ENCODE data around the gene ARHGEF7.

DNA sequence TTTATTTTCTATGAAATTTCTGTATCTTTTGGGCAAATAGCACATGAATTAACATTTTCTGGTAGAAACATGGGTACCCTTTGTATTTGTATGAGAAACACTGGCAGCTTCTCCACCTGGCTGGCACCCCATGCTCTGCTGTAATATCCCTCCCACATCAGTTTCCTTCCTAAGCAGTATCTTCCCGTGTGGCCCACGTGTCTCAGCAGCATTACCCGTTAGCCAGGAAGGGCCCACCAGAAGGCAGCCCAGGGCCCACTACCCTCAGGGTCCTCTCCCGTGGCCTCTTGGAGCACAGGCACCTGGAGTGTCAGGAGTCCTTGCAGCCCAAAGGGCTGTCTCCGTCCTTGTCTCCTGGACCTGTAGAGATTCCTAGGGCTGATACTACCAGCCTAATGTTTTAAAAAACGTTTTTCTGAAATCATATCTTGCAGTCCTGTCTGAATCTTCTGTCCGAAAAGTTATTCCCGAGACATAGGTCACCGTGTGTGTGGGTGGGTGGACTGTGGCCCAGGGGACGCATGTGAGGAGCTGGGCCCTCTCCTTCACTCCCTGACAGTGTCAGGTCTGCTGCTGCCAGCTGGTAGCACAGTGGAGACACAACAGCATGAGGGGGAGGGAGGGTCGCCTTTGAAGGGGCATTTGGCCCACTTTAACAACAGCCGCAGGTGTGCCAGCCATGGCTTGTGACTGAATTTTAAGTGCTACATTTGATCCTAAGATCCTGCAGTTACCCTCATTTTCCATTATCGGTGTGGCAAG is 183.3 kb downstream of the ARHGEF7 start:
- TF ChIP-seq, protein P1, sequence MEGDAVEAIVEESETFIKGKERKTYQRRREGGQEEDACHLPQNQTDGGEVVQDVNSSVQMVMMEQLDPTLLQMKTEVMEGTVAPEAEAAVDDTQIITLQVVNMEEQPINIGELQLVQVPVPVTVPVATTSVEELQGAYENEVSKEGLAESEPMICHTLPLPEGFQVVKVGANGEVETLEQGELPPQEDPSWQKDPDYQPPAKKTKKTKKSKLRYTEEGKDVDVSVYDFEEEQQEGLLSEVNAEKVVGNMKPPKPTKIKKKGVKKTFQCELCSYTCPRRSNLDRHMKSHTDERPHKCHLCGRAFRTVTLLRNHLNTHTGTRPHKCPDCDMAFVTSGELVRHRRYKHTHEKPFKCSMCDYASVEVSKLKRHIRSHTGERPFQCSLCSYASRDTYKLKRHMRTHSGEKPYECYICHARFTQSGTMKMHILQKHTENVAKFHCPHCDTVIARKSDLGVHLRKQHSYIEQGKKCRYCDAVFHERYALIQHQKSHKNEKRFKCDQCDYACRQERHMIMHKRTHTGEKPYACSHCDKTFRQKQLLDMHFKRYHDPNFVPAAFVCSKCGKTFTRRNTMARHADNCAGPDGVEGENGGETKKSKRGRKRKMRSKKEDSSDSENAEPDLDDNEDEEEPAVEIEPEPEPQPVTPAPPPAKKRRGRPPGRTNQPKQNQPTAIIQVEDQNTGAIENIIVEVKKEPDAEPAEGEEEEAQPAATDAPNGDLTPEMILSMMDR (conservative IDR thresholded peaks at IDR 0.05; ENCODE audit: low read depth in 2 of 2): no peak
- TF ChIP-seq EZH2 (IDR thresholded peaks at IDR 0.05; ENCODE audit: low read depth, unreplicated experiment): no peak
- TF ChIP-seq POLR2AphosphoS5 (IDR thresholded peaks at IDR 0.05; ENCODE audit: low read depth): no peak
- no peak for TF ChIP-seq CREB1 (CRISPR knock-in tag; IDR thresholded peaks at IDR 0.05; ENCODE audit: low read depth)
- TF ChIP-seq JUNB (IDR thresholded peaks at IDR 0.05; ENCODE audit: unreplicated experiment): no peak

Measured in GM23338 (cell line).